ENCODE measurements around the gene VRK2.

DNA sequence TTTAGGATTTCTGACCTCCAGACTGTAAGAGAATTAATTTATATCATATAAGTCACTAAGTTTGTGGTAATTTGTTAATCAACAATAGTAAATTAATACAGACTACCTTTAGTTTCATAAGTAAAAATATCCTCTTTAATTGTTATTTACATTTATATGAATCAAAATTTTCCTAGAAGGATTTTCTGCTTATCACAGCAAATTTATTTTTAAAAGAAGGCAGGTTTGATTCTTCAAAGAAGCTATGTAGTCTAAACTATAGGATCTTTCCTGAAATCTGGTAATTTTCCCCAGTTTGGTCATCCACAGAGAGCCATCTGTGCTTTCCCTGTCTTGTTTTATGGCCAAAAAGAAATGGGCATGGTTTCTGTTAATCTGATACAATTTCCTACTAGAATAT, 13.1 kb upstream of the VRK2 start:
- TF ChIP-seq, protein P1, sequence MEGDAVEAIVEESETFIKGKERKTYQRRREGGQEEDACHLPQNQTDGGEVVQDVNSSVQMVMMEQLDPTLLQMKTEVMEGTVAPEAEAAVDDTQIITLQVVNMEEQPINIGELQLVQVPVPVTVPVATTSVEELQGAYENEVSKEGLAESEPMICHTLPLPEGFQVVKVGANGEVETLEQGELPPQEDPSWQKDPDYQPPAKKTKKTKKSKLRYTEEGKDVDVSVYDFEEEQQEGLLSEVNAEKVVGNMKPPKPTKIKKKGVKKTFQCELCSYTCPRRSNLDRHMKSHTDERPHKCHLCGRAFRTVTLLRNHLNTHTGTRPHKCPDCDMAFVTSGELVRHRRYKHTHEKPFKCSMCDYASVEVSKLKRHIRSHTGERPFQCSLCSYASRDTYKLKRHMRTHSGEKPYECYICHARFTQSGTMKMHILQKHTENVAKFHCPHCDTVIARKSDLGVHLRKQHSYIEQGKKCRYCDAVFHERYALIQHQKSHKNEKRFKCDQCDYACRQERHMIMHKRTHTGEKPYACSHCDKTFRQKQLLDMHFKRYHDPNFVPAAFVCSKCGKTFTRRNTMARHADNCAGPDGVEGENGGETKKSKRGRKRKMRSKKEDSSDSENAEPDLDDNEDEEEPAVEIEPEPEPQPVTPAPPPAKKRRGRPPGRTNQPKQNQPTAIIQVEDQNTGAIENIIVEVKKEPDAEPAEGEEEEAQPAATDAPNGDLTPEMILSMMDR (conservative IDR thresholded peaks at IDR 0.05), result no peak
- no peak for TF ChIP-seq EZH2 (IDR thresholded peaks at IDR 0.05; ENCODE audit: low read depth)

Measured in PC-9 (cell line).